ENCODE data around the gene MYBBP1A.

Gene MYBBP1A

GRCh38 chr17:4569591-4569990 lies 14.4 kb upstream of the MYBBP1A start:
- DNase-seq: no peak

- peak; percentile 87 for DNase-seq
Observed at GRCh38 chr17:4566785-4567184, 11.6 kb upstream of the MYBBP1A start.

- peak; percentile 93 for DNase-seq
Observed at GRCh38 chr17:4565209-4566141, 10.3 kb upstream of the MYBBP1A start.

DNA sequence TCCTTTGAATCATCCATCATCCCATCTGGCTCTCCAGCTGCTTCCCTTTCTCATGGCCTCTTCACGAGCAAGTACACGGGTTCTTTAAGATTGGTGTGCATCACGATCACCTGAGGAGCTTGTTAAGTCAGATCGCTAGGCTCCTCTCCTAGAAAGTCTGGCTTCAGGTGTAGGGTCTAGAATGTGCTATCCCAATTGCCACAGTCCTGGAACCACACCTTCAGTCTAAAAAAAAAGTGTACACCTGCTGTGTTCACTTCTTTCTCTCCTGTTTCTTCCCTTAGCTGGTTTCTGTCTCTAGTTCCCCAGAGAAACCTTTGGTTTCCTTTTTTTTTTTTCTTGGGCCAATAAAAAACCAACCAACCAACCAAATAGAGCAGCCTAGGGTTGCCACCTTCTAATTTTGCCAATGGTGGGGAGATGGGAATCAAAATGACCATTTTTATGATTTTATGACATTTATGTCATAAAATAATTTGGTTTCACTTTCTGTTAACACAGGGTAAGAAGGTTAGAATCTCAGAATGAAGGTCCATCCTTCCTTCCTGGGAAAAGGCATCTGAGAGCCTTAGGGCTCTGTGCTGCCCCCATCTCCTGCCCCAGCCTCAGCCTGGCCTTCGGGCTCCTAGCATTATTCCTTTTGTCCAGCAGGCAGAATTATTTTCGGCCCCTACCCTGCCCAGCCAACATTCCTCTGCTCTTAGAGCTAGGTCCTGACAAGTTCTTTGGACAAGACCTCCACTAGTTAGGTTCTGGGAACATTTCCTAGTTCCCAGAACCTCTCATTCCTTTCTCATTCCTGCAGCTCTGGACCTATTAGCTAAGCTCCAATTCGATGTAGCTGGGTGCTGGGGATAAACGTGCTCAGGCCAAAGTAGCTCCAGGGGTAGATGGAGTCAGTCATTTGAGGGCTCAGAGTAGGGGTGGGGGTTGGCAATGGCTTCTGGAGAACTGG lies 7.1 kb upstream of the MYBBP1A start:
- DNase-seq: no peak

- no peak for DNase-seq
Observed at GRCh38 chr17:4560837-4561256, 5.7 kb upstream of the MYBBP1A start.

GRCh38 chr17:4560421-4560820 lies 5.2 kb upstream of the MYBBP1A start, which contains the start of gene GGT6:
TSS of gene GGT6 (minus strand) at chr17:4560577. CDS start at chr17:4560521, 56 bp downstream.
- no peak for DNase-seq

DNA sequence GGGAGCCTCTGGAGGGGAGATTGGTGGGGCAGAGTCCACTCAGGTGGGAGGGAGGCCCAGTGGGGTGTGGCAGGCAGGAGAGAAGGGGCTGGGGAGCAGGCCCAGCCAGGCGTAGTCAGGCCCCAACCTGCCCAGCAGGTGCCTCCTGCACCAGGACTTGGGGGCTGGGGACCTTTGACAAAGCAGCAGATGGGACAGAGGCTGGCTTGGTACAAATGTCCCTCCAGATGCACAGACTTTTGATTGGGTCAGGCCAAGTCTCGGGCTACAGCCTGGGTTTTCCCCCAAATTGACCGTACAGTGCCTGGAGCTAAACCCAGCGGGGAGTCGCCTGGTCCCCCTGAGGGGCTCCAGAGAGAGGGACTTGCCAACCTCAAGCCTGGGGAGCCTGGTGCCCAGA lies 4.8 kb upstream of the MYBBP1A start:
- DNase-seq: no peak

- no peak for DNase-seq
Observed at GRCh38 chr17:4559139-4559791, 4.1 kb upstream of the MYBBP1A start.

DNA sequence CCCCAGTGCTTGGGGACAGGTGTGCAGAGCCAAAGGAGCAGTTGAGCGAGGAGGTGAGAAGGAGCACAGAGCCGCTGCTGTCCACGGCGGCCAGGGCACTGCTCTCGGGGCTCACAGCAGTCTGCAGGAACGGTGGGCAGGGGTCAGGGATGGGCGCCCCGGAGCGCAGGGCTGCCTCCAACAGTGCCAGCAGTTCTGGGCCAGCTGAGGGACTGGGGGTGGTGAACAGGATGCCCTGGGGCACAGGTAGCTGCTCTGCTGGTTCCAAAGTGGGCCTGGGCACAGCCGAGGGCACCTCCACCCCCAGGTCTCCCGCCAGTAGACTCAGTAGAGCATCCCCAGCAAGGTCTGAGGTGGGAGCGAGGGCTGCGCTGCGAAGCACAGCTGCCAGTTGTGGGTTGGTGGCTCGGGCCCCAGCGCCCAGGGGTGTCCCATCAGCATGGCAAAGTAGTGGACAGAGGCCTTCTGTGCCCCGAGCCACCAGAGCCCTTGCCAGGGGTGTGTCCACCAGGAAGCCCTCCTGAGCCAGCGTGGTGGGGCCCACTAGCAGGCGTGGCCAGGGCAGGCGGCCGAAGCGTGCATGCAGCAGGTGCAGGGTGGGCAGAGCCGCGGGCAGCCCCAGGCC lies 3.3 kb upstream of the MYBBP1A start:
- DNase-seq: no peak

GRCh38 chr17:4557626-4558346 lies 2.6 kb upstream of the MYBBP1A start:
- DNase-seq: no peak

- DNase-seq: no peak
Observed at GRCh38 chr17:4556996-4557395, 1.8 kb upstream of the MYBBP1A start.

GRCh38 chr17:4555873-4556759 lies 932 bp upstream of the MYBBP1A start:
- DNase-seq: no peak

DNA sequence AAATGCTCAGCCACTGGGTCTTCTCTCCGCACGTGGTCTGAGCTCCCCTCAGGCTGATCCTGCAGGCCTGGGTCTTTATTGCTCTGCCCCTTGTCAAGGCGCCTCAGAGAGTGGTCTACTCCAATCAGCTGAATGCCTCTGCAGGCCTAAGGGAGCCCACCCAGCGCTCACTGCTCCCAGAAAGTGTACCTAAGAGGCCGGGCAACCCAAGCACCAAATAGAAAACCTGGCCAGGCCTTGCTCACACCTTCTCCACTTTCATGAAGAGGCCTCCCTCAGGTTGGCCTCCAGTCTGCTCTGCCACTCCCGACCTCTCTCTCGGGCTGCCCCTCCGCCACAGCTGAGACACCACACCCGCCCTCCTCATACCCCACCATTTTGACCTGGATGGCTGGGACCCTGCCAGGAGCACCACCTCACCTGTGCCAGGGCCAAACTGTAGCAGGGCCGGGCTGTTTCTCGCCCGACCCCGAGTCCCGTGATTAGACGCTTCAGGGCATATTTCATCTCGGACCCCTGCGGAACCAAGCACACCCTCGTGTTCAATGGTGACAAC lies 665 bp downstream of the MYBBP1A start:
- no peak for DNase-seq

GRCh38 chr17:4553669-4554068 lies 1.5 kb downstream of the MYBBP1A start:
- no peak for DNase-seq

DNA sequence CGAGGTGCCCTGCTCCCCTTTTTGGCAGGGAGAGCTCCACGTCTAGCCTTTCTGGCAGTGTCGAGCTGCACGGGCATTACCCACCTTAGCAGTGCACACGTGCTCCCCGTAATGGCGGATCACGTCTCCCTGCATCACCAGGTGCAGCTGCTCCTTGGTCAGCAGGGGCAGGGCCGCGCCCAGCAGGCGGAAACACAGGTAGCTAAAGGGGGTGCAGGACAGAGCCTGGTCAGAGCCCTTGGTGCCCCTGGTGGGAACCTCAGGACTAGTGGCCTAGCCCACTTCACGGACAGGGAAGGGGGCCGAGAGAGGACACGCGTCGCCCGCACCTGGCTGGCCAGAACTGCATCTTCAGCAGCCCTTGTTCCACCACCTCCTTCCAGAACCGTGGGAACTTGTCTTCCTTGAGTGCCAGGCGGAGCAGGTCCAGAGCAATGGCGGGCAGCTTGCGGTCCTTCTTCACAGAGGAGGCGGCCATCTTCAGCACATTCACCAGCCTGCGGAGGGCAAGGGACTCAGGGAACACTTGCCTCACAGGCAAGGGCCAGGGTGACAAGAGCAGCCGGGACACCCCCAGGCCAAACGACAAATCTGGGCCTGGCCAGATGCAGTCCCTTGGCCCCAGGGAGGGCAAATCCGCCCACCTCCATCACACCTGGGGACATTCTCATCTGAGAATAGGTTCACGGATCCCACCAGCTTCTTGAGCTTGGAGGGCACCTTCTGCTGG lies 3.2 kb downstream of the MYBBP1A start:
- no peak for DNase-seq

DNA sequence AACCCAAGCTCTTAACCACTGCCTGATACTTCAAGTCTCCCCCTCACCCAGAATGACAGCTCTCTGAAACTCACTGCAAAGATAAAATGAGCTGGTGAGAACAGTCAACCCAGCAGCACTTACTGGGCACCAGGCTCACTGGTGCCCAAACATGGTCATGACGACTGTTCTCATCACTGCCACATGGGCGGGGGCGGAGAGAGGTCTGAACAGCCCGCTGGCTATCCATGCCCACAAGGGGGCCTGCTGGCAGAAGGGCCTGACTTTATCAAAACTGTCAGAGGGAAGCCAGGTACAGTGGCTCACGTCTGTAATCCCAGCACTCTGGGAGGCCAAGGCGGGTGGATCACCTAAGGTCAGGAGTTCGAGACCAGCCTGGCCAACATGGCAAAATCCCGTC lies 4.0 kb downstream of the MYBBP1A start:
- peak; percentile 76 for DNase-seq

GRCh38 chr17:4550534-4551039 lies 4.6 kb downstream of the MYBBP1A start:
- no peak for DNase-seq

DNA sequence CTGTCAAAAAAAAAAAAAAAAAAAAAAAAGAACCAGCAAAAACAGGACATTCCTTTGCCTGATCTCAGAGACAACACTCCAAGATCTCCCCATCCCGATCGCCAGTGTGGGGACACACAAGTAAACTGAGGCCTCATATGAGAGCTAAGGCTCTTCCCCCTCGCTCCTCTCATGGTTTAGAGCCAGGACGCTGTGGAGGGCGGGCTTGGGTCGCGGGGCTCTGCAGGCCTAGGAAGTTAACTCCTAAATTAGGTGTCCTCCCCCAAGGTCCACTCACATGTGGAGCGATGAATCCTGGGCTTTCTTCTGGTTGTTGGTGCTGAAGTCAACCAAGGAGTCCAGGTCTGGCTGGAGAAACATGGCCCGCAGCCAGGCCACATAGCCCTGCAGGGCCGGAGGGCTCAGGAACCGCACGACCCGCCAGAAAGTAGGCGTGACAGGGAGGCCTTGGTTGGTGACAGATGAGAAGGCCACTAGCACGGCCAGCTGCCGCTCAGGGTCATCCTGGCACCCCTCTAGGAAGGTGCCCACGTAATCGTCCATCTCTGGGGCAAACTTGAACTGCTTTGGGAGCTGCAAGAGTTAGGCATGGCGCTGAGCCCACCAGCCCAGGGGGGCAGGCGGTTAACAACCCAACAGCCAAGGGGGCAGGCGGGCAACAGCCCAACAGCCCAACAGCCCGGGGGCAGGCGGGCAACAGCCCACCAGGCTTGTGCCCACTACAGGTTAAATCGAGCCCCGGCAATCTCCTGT lies 5.2 kb downstream of the MYBBP1A start:
- no peak for DNase-seq

Data from hematopoietic multipotent progenitor cell treated with erythropoietin and hydrocortisone succinate and interleukin-3 and kit ligand, for 6 days (in vitro differentiated cells).